Measurements from ENCODE around the gene PRMT1.

PRMT1 gene

GRCh38 chr19:49637821-49638738 is 39.0 kb upstream of the PRMT1 start:
- peak overlapping the region; percentile 20 for H3K4me3 ChIP-seq (ENCODE audit: low read depth, low read length)
- H3K36me3 ChIP-seq (ENCODE audit: control insufficient read depth, insufficient read depth, low read length) = no peaks in the 10 kb centered on the region
- peak overlapping the region; percentile 42 for H3K27ac ChIP-seq
- peaks cover 8% of the 10 kb centered on the region for H3K79me2 ChIP-seq
- no peak for TF ChIP-seq CTCF (IDR thresholded peaks at IDR 0.05)
- no peaks in the 10 kb centered on the region for H3K27me3 ChIP-seq (ENCODE audit: control insufficient read depth, insufficient read depth, low read length)
- no peak overlapping the region for H3K9ac ChIP-seq
- H3K4me2 ChIP-seq (ENCODE audit: low read length) = peak overlapping the region; percentile 47
- no peaks in the 10 kb centered on the region for H3K9me3 ChIP-seq (ENCODE audit: control insufficient read depth, low read length)
- H2AFZ ChIP-seq = peak overlapping the region; percentile 47
- H3K4me1 ChIP-seq = peaks cover 17% of the 10 kb centered on the region

GRCh38 chr19:49639401-49640112 is 37.5 kb upstream of the PRMT1 start:
- TF ChIP-seq CTCF (IDR thresholded peaks at IDR 0.05) = no peak

GRCh38 chr19:49640113-49640898 is 36.8 kb upstream of the PRMT1 start, which contains the start of gene RRAS:
RRAS (minus strand) TSS chr19:49640143; CDS start chr19:49640098, 45 bp downstream.
- H3K27ac ChIP-seq = peak within 1 kb of the TSS; percentile 98
- peaks cover 28% of the 10 kb centered on the region for H3K4me1 ChIP-seq
- no peak for TF ChIP-seq CTCF (IDR thresholded peaks at IDR 0.05)
- H3K27me3 ChIP-seq (ENCODE audit: control insufficient read depth, insufficient read depth, low read length) = no peaks in the 10 kb centered on the region
- peak within 1 kb of the TSS; percentile 97 for H3K4me3 ChIP-seq (ENCODE audit: low read depth, low read length)
- H3K79me2 ChIP-seq = peaks cover 29% of the 10 kb centered on the region
- no peaks in the 10 kb centered on the region for H3K36me3 ChIP-seq (ENCODE audit: control insufficient read depth, insufficient read depth, low read length)
- no peaks in the 10 kb centered on the region for H3K9me3 ChIP-seq (ENCODE audit: control insufficient read depth, low read length)
- peak within 1 kb of the TSS; percentile 57 for H2AFZ ChIP-seq
- peak within 1 kb of the TSS; percentile 94 for H3K4me2 ChIP-seq (ENCODE audit: low read length)
- peak within 1 kb of the TSS; percentile 48 for H3K9ac ChIP-seq

More at GRCh38 chr19:49639401-49640112, 37.5 kb upstream of the PRMT1 start:
- Histone ChIP-seq H3K79me2 (peaks cover 22% of the 10 kb centered on the region), H3K36me3 (ENCODE audit: control insufficient read depth, insufficient read depth, low read length) (no peaks in the 10 kb centered on the region), H3K27ac (peak overlapping the region; percentile 98), H3K9ac (no peak overlapping the region), H3K9me3 (ENCODE audit: control insufficient read depth, low read length) (no peaks in the 10 kb centered on the region), H3K4me3 (ENCODE audit: low read depth, low read length) (peak overlapping the region; percentile 97), H2AFZ (peak overlapping the region; percentile 57), H3K4me2 (ENCODE audit: low read length) (peak overlapping the region; percentile 94), H3K27me3 (ENCODE audit: control insufficient read depth, insufficient read depth, low read length) (no peaks in the 10 kb centered on the region), H3K4me1 (peaks cover 28% of the 10 kb centered on the region)

DNA sequence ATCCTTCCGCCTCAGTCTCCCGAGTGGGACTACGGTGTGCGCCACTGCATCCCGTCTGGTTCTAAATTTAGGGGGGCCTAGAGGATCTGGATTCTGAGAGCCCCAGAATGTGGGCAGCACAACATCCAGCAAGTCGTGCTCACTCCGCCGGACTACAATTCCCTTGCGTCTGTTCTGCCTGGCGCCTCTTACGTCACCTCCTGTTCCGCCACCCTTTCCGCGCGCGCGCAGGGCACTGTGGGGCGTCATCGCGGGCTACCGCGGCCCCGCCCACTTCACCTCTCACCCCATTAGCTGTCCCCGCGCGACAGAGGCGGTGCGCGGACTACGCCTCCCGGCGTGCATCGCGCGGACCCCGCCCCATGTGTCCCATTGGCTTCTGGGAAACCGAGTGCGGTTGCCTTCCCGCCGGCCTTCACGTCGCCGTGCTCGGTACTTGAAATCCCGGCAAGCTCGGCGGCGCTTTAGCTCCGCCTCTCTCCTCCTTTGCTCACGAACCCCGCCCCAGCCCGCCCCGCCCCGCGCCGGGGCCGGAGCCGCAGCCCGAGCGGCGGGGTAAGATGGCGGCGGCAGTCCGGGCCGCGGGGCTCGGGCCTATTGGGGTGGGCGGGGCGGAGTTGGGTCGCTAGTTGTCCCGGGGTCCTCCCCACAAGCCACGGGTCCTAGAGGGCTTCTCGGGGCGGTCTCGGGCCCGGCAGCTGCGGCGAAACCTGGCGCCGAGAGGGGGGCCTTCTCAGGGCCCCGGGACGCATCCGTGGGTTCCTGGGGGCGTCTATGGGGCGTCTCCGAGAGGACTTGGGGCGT is 35.2 kb upstream of the PRMT1 start, which contains the start of gene SCAF1:
TSS of gene SCAF1 (plus strand) at position 522 of the 804 bp plus-strand sequence. CDS start 2,818 bp downstream, outside the sequence.
- no peaks in the 10 kb centered on the region for H3K36me3 ChIP-seq (ENCODE audit: control insufficient read depth, insufficient read depth, low read length)
- peak within 1 kb of the TSS; percentile 94 for H3K4me2 ChIP-seq (ENCODE audit: low read length)
- no peak for TF ChIP-seq CTCF (IDR thresholded peaks at IDR 0.05)
- H2AFZ ChIP-seq = peak within 1 kb of the TSS; percentile 86
- peak within 1 kb of the TSS; percentile 97 for H3K4me3 ChIP-seq (ENCODE audit: low read depth, low read length)
- peaks cover 45% of the 10 kb centered on the region for H3K79me2 ChIP-seq
- H3K9me3 ChIP-seq (ENCODE audit: control insufficient read depth, low read length) = no peaks in the 10 kb centered on the region
- peak within 1 kb of the TSS; percentile 85 for H3K9ac ChIP-seq
- H3K4me1 ChIP-seq = peaks cover 28% of the 10 kb centered on the region
- peak within 1 kb of the TSS; percentile 98 for H3K27ac ChIP-seq
- H3K27me3 ChIP-seq (ENCODE audit: control insufficient read depth, insufficient read depth, low read length) = no peaks in the 10 kb centered on the region
